GM18526 (cell line): Measurements from ENCODE around the gene USB1.
A peak's percentile ranks its signal among the peaks of the same experiment; 100 is the strongest.

ENCODE experiments used
- POLR2A ChIP-seq: IDR thresholded peaks from 3 replicates; pipeline ENCODE4 v1.6.1; 2011; ENCODE audit not compliant: insufficient read length; ENCODE audit errors: extremely low read depth

The USB1 gene

GRCh38 chr16:58000706-58001676 is at the start of gene USB1:
TSS of gene USB1 (plus strand) at chr16:58001407. CDS start at chr16:58001484, 77 bp downstream.
- peak; percentile 86 for TF ChIP-seq POLR2A

GRCh38 chr16:57952909-57953308 is 48.3 kb upstream of the USB1 start:
- TF ChIP-seq POLR2A, result no peak

GRCh38 chr16:57953857-57954256 is 47.4 kb upstream of the USB1 start:
- no peak for TF ChIP-seq POLR2A

GRCh38 chr16:57955572-57956188 is 45.5 kb upstream of the USB1 start:
- no peak for TF ChIP-seq POLR2A

GRCh38 chr16:57956270-57956808 is 44.9 kb upstream of the USB1 start:
- no peak for TF ChIP-seq POLR2A

GRCh38 chr16:57956924-57957672 is 44.1 kb upstream of the USB1 start:
- TF ChIP-seq POLR2A, result no peak

GRCh38 chr16:57957673-57958392 is 43.4 kb upstream of the USB1 start:
- no peak for TF ChIP-seq POLR2A

GRCh38 chr16:57958544-57958943 is 42.7 kb upstream of the USB1 start:
- TF ChIP-seq POLR2A, result no peak

GRCh38 chr16:57959121-57959520 is 42.1 kb upstream of the USB1 start:
- TF ChIP-seq POLR2A, result no peak

- no peak for TF ChIP-seq POLR2A
Observed at GRCh38 chr16:57959804-57960203, 41.4 kb upstream of the USB1 start.

GRCh38 chr16:57960310-57960709 is 40.9 kb upstream of the USB1 start:
- TF ChIP-seq POLR2A, result no peak

- TF ChIP-seq POLR2A, result no peak
Observed at GRCh38 chr16:57960826-57961472, 40.3 kb upstream of the USB1 start.

GRCh38 chr16:57961538-57961937 is 39.7 kb upstream of the USB1 start:
- no peak for TF ChIP-seq POLR2A

GRCh38 chr16:57962046-57962445 is 39.2 kb upstream of the USB1 start:
- TF ChIP-seq POLR2A, result no peak
